ENCODE measurements around the gene KIFC3.

Gene KIFC3

DNA sequence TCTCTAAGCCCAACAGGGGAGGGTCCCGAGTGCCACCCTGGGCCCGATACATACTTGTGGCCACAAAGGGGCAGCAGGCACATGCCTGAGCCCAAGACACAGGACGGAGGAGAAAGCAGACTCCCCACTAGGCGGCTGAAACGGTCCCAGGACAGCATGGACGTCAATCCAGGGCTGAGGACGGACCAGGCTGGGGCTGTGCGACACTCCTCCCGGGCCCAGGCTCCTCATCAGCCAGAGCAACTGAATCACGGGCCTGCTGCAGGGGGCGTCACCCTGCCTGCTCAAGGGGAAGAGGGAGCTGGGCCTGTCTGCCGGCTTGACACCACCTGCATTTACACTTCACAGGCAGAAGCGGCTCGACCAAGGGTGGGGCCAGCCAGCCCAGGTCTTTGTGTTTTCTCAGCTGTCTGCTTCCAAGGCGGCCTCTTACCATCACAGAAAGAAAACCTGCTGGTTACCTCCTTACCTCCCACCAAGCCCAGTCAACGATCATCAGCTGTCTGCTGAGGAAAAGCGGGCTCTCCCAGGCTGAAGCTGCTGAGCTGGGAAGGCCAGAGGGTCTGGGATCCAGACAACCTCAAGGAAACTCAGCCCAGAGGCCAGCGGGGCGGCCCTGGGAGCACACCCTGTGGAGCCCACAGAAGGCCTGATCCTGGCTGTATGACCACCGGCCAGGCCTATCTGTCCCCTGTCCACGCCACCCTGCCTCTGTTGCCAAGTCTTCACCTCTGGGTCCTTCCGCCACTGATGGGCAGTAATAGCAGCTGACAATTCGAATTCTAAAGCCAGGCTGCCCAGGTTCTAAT lies 26.4 kb downstream of the KIFC3 start:
- H3K4me3 ChIP-seq (ENCODE audit: control insufficient read depth, low read depth, low read length), result no peak overlapping the region
- no peak for DNase-seq (ENCODE audit: low read depth)
- TF ChIP-seq, protein P1, sequence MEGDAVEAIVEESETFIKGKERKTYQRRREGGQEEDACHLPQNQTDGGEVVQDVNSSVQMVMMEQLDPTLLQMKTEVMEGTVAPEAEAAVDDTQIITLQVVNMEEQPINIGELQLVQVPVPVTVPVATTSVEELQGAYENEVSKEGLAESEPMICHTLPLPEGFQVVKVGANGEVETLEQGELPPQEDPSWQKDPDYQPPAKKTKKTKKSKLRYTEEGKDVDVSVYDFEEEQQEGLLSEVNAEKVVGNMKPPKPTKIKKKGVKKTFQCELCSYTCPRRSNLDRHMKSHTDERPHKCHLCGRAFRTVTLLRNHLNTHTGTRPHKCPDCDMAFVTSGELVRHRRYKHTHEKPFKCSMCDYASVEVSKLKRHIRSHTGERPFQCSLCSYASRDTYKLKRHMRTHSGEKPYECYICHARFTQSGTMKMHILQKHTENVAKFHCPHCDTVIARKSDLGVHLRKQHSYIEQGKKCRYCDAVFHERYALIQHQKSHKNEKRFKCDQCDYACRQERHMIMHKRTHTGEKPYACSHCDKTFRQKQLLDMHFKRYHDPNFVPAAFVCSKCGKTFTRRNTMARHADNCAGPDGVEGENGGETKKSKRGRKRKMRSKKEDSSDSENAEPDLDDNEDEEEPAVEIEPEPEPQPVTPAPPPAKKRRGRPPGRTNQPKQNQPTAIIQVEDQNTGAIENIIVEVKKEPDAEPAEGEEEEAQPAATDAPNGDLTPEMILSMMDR (conservative IDR thresholded peaks at IDR 0.05; ENCODE audit: control insufficient read depth, insufficient read depth, low read depth, low read length), result no peak

DNA sequence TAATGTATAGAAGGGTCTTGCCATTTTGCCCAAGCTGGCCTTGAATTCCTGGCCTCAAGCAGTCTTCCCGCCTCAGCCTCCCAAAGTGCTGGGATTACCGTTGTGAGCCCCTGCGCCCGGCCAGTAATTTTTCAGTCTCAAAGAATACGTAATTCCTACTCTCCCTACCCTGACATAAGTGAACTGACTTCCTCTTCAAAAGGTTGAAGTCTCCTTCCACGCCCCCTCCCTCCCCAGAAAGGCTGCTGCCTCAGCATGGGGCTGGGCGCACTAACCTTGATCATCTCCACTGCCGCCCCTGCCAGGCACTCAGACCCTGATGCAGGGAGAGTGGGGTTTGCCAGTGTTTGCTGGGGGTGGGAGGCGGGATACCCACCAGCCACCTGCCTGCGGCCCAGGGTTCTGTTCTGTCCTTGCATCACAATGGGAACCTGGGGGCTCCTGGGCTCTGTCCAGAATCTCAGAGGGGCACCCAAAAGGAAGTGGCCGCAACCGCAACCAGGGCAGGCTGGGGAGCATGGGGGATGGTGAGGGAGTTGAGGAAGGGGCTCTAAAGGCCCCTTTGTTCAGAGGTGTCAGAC lies 27.5 kb downstream of the KIFC3 start:
- DNase-seq (ENCODE audit: low read depth), result no peak
- H3K4me3 ChIP-seq (ENCODE audit: control insufficient read depth, low read depth, low read length), result no peak overlapping the region
- TF ChIP-seq, protein P1 (conservative IDR thresholded peaks at IDR 0.05; ENCODE audit: control insufficient read depth, insufficient read depth, low read depth, low read length), result no peak

DNA sequence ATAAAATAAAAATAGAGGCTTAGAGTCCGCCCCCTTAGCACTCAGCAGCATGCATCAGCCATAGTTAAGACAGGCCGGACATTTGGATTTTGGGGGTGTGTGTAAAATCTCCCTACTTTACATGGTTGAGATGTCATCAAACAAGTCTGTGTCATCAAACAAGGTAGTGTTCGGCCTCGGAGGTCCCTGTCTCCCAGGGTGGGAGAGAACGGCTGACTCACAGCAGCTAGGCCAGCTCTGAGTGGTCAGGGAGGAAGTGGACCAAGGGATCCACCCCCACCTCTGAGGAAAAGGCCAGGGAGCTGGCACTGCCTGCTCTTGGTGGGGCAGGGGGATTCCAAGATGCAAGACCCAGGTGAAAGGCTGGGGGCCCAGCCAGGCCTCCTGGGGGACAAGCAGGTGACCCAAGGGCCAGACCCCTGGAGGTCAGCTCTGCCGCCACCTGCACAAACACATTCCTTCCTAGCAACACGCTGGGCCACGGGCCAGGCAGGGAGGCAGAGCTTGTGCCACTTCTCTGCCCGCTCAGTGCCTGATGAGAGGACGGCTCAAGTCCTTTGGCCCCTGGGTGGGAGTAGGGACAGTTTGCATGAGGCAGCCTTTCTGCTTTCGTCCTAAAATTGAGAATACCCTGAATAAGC lies 28.5 kb downstream of the KIFC3 start:
- TF ChIP-seq, protein P1 (conservative IDR thresholded peaks at IDR 0.05; ENCODE audit: control insufficient read depth, insufficient read depth, low read depth, low read length), result no peak
- H3K4me3 ChIP-seq (ENCODE audit: control insufficient read depth, low read depth, low read length), result no peak overlapping the region
- peak; percentile 15 for DNase-seq (ENCODE audit: low read depth)

DNA sequence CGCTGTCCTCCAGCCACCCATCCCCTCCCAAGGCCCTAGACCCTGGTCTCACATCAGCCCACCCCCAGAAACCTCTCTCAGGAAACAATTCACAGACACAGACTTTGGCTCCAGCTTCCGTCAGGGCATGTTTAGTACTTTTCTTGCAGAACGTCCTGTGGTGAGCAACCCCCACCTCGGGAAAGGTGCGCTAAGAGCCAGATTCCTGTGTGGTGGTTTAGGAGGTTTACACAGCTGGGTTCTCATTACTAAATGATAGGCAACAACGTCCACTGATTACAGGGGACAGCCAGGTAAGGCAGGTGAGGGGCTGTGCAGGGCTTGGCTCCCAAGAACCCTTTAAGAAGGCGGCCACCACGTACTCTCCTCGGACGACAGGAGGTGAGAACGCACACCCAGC lies 29.3 kb downstream of the KIFC3 start:
- no peak for DNase-seq (ENCODE audit: low read depth)
- no peak overlapping the region for H3K4me3 ChIP-seq (ENCODE audit: control insufficient read depth, low read depth, low read length)
- TF ChIP-seq, protein P1 (conservative IDR thresholded peaks at IDR 0.05; ENCODE audit: control insufficient read depth, insufficient read depth, low read depth, low read length), result no peak

DNA sequence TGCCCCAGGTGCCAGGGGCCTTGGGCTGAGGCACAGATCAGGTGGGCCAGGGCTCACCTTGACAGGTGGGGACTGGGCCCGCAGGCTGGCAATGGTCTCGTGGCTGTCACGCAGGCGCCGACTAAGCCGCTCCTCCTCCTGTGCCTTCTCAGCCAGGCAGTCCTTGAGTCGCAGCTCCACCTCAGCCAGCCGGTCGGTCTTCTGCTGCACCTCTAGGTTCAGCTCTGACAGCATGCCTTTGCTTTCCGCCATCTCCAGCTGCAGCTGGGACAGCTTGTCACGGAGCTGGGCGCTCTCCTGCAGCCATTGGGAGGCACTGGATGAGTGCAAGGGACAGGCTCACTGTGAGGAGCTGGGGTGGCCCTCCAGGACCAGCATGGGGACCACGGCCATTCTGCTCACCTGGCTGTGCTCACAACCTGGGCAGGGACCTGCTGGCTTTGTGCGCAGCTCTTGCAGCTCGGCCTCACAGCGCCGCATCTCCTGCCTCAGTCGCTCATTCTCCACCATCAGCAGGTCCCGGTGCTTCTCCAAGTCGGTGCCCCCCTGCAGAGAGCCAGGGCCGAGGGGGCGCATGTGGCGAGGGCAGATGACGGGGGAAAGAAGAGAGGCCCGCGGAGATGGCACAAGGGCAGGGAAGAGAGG lies 31.0 kb downstream of the KIFC3 start:
- DNase-seq (ENCODE audit: low read depth), result no peak
- TF ChIP-seq, protein P1 (conservative IDR thresholded peaks at IDR 0.05; ENCODE audit: control insufficient read depth, insufficient read depth, low read depth, low read length), result no peak
- H3K4me3 ChIP-seq (ENCODE audit: control insufficient read depth, low read depth, low read length), result no peak overlapping the region

DNA sequence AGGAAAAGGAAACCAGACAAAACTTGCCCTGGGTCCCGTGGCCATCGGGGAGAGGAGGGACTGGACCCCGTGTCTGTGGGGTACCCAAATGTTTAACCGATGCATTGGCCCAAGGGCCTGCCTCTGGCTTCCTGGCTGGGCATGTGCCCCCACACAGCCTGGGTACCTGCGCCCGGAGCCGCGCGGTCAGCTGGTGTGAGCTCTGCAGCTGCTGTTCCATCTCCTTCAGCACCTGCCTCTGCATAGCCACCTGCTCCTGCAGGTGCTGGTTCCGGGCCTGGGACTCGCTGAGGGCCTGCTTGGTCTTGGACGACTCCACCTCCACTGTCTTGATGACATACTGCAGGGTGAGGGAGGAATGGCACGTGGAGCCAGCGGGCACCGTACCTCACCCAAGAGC lies 31.9 kb downstream of the KIFC3 start:
- no peak overlapping the region for H3K4me3 ChIP-seq (ENCODE audit: control insufficient read depth, low read depth, low read length)
- no peak for DNase-seq (ENCODE audit: low read depth)
- TF ChIP-seq, protein P1 (conservative IDR thresholded peaks at IDR 0.05; ENCODE audit: control insufficient read depth, insufficient read depth, low read depth, low read length), result no peak

Data from fibroblast of mammary gland (primary cell).